GM23338 (cell line): ENCODE measurements around the gene SORCS2.

Experiments used
- CTCF ChIP-seq, 2 experiments: fragments of 200-600 bp in 1 of 2; sonication (generic) in 1 of 2; conservative IDR thresholded peaks; 2 replicates each; pipeline versions ENCODE4 v1.5.1 to v1.6.1; 2016 to 2017; ENCODE audit warnings: antibody characterized with exemption in 2 of 2, low read depth in 2 of 2, mild to moderate bottlenecking in 2 of 2, moderate library complexity in 1 of 2
- NANOG ChIP-seq: IDR thresholded peaks from 2 replicates; pipeline ENCODE4 v1.6.1; 2016; ENCODE audit warnings: antibody characterized with exemption, borderline replicate concordance
- ZNF462 ChIP-seq: fragments of 250-450 bp; sonication (Bioruptor Pico); IDR thresholded peaks from 2 replicates; pipeline ENCODE4 v1.5.0; 2020; ENCODE audit warnings: mild to moderate bottlenecking, moderate library complexity

GRCh38 chr4:7501873-7502272, 309.5 kb downstream of the SORCS2 start:
- TF ChIP-seq CTCF (conservative IDR thresholded peaks at IDR 0.05; ENCODE audit: low read depth in 2 of 2) (no peak), ZNF462 (CRISPR knock-in tag) (no peak), NANOG (no peak)
